ENCODE results near the gene ANKHD1. TPM values are rescaled to one million over a fixed set of nuclear protein-coding genes. Genes with fewer than 3 reads are reported as not detected.

The ANKHD1 gene
- total RNA-seq, 4 donors from 2014 or later = 106 to 200 (median 161) TPM

GRCh38 chr5:140400730-140401361, 787 bp upstream of the ANKHD1 start:
- peak overlapping the region; percentile 77 to 81 for H3K4me3 ChIP-seq
- no peaks in the 10 kb centered on the region for H3K27me3 ChIP-seq
- TF ChIP-seq CTCF (IDR thresholded peaks at IDR 0.05) (peak in 1 of 4 experiments; percentile 2), POLR2A (IDR thresholded peaks at IDR 0.05) (peak in 1 of 2 donors; percentile 56)
- DNase-seq = peak; percentile 91 to 95
- peaks cover 11 to 18% of the 10 kb centered on the region in 2 donors for H3K4me1 ChIP-seq
- no peaks in the 10 kb centered on the region for H3K36me3 ChIP-seq
- intact Hi-C loops (cut with DNase I; ENCODE audit: low total_unique reads) = no loop called here
- H3K27ac ChIP-seq = peak overlapping the region; percentile 93 to 96
- no peaks in the 10 kb centered on the region for H3K9me3 ChIP-seq

GRCh38 chr5:140402258-140403074, 833 bp downstream of the ANKHD1 start:
- Histone ChIP-seq H3K27ac (peak overlapping the region; percentile 91 to 96), H3K4me3 (peak overlapping the region; percentile 74 to 88), H3K4me1 (peaks cover 11 to 21% of the 10 kb centered on the region in 2 donors), H3K36me3 (no peaks in the 10 kb centered on the region), H3K27me3 (no peaks in the 10 kb centered on the region), H3K9me3 (no peaks in the 10 kb centered on the region)
- TF ChIP-seq POLR2A (IDR thresholded peaks at IDR 0.05) (no peak), CTCF (IDR thresholded peaks at IDR 0.05) (no peak)
- peak in 1 of 2 donors; percentile 32 for DNase-seq
- intact Hi-C loops (cut with DNase I; ENCODE audit: low total_unique reads) = no loop called here

DNA sequence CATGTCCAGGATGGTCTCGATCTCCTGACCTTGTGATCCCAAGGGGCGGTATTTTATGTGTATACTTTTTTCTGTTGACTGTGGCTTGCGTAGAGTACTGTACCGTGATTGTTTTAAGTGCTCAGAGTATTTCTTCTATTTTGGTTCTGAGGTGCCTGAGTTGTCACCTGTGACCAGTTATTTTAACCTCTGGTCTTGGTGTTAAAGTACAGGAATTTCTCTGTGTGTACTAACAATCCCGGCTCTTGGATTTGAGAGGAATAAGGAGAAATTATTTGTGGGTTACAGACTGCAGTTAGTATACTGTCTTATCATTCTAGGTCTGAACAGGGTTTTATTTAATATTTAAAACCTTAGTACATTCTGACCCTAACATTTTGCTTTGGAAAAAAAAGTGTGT, 2.0 kb downstream of the ANKHD1 start:
- Histone ChIP-seq H3K4me1 (peaks cover 11 to 21% of the 10 kb centered on the region in 2 donors), H3K27me3 (no peaks in the 10 kb centered on the region), H3K27ac (no peak overlapping the region), H3K36me3 (no peaks in the 10 kb centered on the region), H3K9me3 (no peaks in the 10 kb centered on the region), H3K4me3 (peak overlapping the region in 1 of 2 donors; percentile 74)
- DNase-seq = no peak
- intact Hi-C loops (cut with DNase I; ENCODE audit: low total_unique reads) = no loop called here
- TF ChIP-seq POLR2A (IDR thresholded peaks at IDR 0.05) (no peak), CTCF (IDR thresholded peaks at IDR 0.05) (no peak)

GRCh38 chr5:140408750-140409241, 7.2 kb downstream of the ANKHD1 start:
- Histone ChIP-seq H3K27ac (no peak overlapping the region), H3K4me3 (no peak overlapping the region), H3K36me3 (no peaks in the 10 kb centered on the region), H3K4me1 (peaks cover 4 to 12% of the 10 kb centered on the region in 2 donors), H3K27me3 (no peaks in the 10 kb centered on the region), H3K9me3 (no peaks in the 10 kb centered on the region)
- intact Hi-C loops (cut with DNase I; ENCODE audit: low total_unique reads) = no loop called here
- no peak for DNase-seq
- TF ChIP-seq POLR2A (IDR thresholded peaks at IDR 0.05) (no peak), CTCF (IDR thresholded peaks at IDR 0.05) (no peak)

GRCh38 chr5:140413230-140413629, 11.6 kb downstream of the ANKHD1 start:
- intact Hi-C loops (cut with DNase I; ENCODE audit: low total_unique reads) = no loop called here
- Histone ChIP-seq H3K27ac (no peak overlapping the region), H3K4me3 (no peak overlapping the region), H3K27me3 (no peaks in the 10 kb centered on the region), H3K9me3 (no peaks in the 10 kb centered on the region), H3K36me3 (no peaks in the 10 kb centered on the region), H3K4me1 (no peaks in the 10 kb centered on the region)
- no peak for DNase-seq
- TF ChIP-seq POLR2A (IDR thresholded peaks at IDR 0.05) (no peak), CTCF (IDR thresholded peaks at IDR 0.05) (no peak)

Data from uterus (tissue), 4 donors.